Measurements from ENCODE around the gene FAM81A. TPM values are rescaled to one million over a fixed set of nuclear protein-coding genes. Genes with fewer than 3 reads are reported as not detected.

The FAM81A gene
- polyA plus RNA-seq, 4 donors: 6.3 to 24.0 (median 20.1) TPM

GRCh38 chr15:59536553-59536952, 98.6 kb downstream of the FAM81A start:
- DNase-seq (ENCODE audit: low read depth in 4 of 4, low spot score in 3 of 4): no peak

- DNase-seq (ENCODE audit: low read depth in 4 of 4, low spot score in 3 of 4): no peak
Measured at GRCh38 chr15:59537403-59537802, 99.4 kb downstream of the FAM81A start.

GRCh38 chr15:59538494-59538893, 100.5 kb downstream of the FAM81A start:
- no peak for DNase-seq (ENCODE audit: low read depth in 4 of 4, low spot score in 3 of 4)

GRCh38 chr15:59539799-59540198, 101.8 kb downstream of the FAM81A start:
- DNase-seq (ENCODE audit: low read depth in 4 of 4, low spot score in 3 of 4): no peak

DNA sequence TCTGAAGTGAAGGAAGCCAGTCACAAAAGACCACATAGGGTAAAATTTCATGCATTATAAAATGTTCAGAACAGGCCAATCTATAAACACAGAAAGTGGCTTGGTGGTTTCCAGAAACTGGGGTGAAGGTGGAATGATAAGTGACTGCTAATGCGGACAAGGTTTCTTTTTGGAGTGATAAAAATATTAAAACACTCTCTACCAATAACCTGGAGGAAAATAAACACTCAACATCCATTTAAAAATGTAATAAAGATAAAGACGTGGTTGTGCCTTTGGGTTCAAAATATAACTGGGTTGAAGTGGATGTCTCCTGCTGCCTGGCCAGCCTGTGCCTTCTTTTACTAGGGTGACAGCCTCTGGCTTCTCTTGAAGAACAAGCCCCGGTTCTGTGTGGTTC, 102.7 kb downstream of the FAM81A start:
- no peak for DNase-seq (ENCODE audit: low read depth in 4 of 4, low spot score in 3 of 4)

- DNase-seq (ENCODE audit: low read depth in 4 of 4, low spot score in 3 of 4): no peak
Measured at GRCh38 chr15:59541750-59542149, 103.8 kb downstream of the FAM81A start.

DNA sequence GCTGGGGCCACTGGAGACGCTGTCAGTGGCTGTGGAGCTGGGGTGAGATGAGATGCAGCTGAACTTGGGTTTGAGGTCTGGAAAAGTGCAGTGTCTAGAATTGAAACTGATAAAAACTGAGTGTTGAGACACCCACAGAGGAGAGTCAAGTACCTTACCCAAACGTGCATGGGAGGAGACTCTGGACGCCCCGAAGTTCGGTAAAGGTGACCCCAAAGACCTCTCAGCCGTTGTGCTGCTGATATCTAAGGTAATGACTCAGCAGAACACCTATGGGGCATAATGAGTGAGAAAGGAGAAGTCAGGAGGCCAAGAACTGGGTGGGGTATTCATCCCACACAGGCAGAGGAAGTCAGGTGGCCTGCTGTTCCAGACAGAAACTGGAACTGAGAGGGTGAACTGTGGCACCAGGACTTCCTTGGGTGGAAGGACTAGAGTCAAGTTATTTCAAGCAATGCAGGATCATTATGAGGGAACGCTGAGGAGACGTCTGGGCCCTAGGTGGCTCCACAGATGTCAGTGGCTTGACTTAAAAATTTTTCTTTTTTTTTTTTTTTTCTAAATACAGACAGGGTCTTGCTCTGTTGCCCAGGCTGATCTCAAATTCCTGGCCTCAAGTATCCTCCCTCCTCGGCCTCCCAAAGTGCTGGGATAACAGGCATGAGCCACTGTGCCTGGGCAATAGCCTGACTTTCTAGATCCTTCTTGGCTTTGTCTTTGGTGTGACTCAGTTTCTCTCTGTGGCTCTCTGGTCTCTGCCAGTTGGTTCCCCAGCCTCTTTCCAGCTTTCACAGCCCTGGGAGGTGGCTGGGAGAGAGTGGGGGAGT, 105.9 kb downstream of the FAM81A start:
- no peak for DNase-seq (ENCODE audit: low read depth in 4 of 4, low spot score in 3 of 4)

GRCh38 chr15:59545573-59545972, 107.6 kb downstream of the FAM81A start:
- DNase-seq (ENCODE audit: low read depth in 4 of 4, low spot score in 3 of 4): no peak

GRCh38 chr15:59548501-59549226, 110.7 kb downstream of the FAM81A start:
- DNase-seq (ENCODE audit: low read depth in 4 of 4, low spot score in 3 of 4): no peak

DNA sequence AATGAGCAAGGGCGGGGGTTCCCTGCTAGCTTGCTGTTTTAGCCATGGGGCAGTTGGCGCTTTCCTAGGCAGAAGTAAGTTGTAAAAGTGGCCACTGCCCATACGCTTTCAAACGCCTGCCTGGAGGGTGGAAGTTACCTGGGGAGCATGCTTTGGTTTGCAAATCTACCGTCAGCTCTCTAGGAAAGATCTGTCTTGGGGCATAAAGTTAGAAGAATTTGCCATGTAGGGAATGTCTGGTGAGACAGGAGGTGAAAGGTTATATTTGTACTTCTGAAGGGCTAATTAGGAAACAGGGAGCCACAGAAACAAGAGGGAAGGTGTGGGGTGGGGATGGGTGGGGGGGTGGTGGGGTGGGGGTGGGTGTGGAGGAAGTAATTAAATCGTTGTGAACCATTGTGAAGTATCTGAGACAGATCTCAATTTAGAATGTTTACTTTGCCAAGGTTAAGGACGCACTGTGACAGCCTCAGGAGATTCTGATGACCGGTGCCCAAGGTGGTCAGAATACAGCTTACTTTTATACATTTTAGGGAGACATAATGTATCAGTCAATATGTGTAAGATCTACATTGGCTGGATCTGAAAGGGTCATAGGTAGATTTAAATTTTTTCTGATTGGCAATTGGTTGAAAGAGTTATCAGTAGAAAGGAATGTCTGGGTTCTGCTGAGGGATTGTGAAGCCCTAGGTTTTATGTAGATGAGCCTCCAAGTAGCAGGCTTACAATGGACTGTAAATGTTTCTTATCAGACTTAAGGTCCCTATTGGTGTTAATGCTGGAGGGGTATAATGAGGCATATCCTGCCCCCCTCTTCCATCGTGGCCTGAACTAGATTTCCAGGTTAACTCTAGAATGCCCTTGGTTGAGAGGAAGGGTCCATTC, 111.6 kb downstream of the FAM81A start:
- no peak for DNase-seq (ENCODE audit: low read depth in 4 of 4, low spot score in 3 of 4)

GRCh38 chr15:59550530-59550929, 112.5 kb downstream of the FAM81A start:
- DNase-seq (ENCODE audit: low read depth in 4 of 4, low spot score in 3 of 4): no peak

DNA sequence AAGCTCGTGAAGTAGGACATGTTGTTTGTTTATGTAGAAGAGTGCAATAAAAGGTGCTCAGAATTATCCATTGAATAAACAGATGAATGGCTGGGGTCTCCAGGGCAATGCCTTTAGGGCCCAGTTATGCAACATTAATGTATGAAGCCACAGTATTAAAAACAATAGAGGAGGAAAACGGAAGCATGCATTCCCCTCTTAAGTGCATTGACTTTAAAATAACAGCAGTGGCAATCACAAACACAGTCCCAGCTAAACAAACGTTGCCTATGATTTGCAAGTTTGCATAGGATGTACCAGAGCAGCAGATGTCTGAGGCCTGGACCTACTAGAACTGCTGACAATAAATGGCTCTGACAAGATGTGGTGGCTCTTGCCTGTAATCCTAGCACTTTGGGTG, 113.0 kb downstream of the FAM81A start:
- no peak for DNase-seq (ENCODE audit: low read depth in 4 of 4, low spot score in 3 of 4)

- DNase-seq (ENCODE audit: low read depth in 4 of 4, low spot score in 3 of 4): no peak
Measured at GRCh38 chr15:59553879-59554735, 116.1 kb downstream of the FAM81A start.

GRCh38 chr15:59555696-59556095, 117.7 kb downstream of the FAM81A start:
- DNase-seq (ENCODE audit: low read depth in 4 of 4, low spot score in 3 of 4): no peak

DNA sequence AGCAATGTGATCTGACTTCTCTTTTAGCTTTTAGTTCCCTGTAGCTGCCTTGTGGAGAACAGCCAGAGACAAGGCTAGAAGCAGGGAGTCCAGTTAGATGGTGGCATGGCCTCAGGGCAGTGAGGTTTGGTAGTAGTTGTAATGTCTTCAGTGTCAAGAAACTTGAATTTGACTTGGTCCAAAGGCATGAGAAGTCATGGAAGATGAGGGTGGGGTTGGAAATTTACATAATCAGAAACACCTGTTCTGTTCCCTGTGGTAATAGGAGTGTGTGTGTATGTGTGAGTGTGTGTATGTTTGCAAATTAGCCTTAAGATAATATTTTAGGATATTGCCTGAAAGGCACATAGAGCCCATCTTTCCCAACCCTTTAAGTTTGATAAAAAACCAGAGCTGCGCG, 118.4 kb downstream of the FAM81A start:
- no peak for DNase-seq (ENCODE audit: low read depth in 4 of 4, low spot score in 3 of 4)

GRCh38 chr15:59557581-59557980, 119.6 kb downstream of the FAM81A start:
- no peak for DNase-seq (ENCODE audit: low read depth in 4 of 4, low spot score in 3 of 4)

- DNase-seq (ENCODE audit: low read depth in 4 of 4, low spot score in 3 of 4): no peak
Measured at GRCh38 chr15:59558851-59559250, 120.9 kb downstream of the FAM81A start.

DNA sequence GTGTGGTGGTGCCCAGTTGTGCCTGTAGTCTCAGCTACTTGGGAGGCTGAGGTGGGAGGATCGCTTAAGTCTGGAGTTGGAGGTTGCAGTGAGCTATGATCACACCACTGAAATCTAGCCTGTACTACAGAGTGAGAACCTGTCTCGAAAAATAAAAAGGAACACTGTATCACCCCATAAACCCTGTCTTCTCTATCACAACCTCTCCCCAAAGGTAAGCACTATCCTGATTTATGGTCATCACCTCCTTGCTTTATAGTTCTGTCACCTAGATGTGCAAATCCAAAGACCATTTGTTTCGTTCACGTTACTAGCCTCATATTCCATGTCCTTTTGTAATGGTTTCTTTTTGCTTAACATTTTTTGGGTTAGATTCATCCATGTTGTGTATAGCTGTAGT, 123.6 kb downstream of the FAM81A start:
- DNase-seq (ENCODE audit: low read depth in 4 of 4, low spot score in 3 of 4): no peak

GRCh38 chr15:59562448-59563186, 124.6 kb downstream of the FAM81A start:
- no peak for DNase-seq (ENCODE audit: low read depth in 4 of 4, low spot score in 3 of 4)

Measured in left renal pelvis (tissue), 4 donors.